Sigmoid colon (tissue), 4 donors: ENCODE results near the gene CSF2RB.

Experiments
- CTCF ChIP-seq, 4 experiments: fragments of 450-650 bp in 3 of 4; fragments of 200-600 bp in 1 of 4; IDR thresholded peaks; one replicate each; pipeline ENCODE4 v1.5.1; 2016 to 2019; ENCODE audit warnings: antibody characterized with exemption in 4 of 4, mild to moderate bottlenecking in 3 of 4, moderate library complexity in 2 of 4
- POLR2A ChIP-seq, 2 donors: fragments of 450-650 bp; IDR thresholded peaks; one replicate each; pipeline ENCODE4 v1.6.1; 2016; ENCODE audit warnings: antibody characterized with exemption in 2 of 2, mild to moderate bottlenecking in 2 of 2, moderate library complexity in 2 of 2
- POLR2AphosphoS5 ChIP-seq, 4 donors: sonication (generic); formaldehyde crosslinking; IDR thresholded peaks; one replicate each; pipeline ENCODE4 v1.6.1; 2017; ENCODE audit warnings: antibody characterized with exemption in 4 of 4

DNA sequence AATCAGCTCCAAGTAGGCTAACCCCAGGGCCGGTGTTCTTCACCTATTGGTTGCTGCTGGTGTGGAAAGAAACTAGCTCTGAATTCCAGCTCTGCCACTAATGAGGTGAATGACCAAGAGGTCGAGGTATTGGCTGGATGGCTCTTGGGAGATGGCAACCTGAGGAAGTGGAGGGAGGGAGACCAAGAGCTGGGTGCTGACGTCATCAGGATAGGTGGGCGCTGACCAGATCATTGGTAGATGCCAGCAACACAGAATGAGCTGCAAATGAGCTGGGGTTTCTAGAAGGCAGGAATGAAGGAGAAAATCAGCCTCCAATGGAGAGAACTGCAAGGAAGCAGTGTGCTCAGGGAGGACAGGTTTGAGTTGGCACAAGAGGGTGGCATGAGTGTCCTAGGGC lies 14.7 kb upstream of the CSF2RB start:
- TF ChIP-seq CTCF (IDR thresholded peaks at IDR 0.05) (no peak), POLR2AphosphoS5 (IDR thresholded peaks at IDR 0.05) (no peak), POLR2A (IDR thresholded peaks at IDR 0.05) (no peak)
